AG04450 (cell line): ENCODE results near the gene GTF2E1. TPM values are rescaled to one million over a fixed set of nuclear protein-coding genes. Genes with fewer than 3 reads are reported as not detected.
"Not testable (repeated sequence)": the region's sequence is repeated elsewhere in the genome, so short reads cannot be mapped to it uniquely, and the experiment has no call there.

ENCODE experiments used
- CTCF ChIA-PET: fragments of 300-600, 350-600 bp; formaldehyde crosslinking; extraction: SDS; loops from one replicate; lab custom pipeline; 2022; ENCODE audit warnings: antibody characterized with exemption, inconsistent platforms; lab: Charles Lee
- POLR2A ChIA-PET: fragments of 350-600 bp; formaldehyde crosslinking; extraction: SDS; loops from one replicate; lab custom pipeline; 2021; ENCODE audit warnings: antibody characterized with exemption, inconsistent platforms; lab: Yijun Ruan, JAX
- DNase-seq: peaks from one replicate; pipeline ENCODE4 v3.0.0-alpha.2; 2011; ENCODE audit warnings: low read depth, low spot score
- H3K27ac ChIP-seq: one replicate; pipeline ENCODE4 v1.5.1; 2012; ENCODE audit warnings: low read depth, low read length, control low read depth
- H3K27me3 ChIP-seq: one replicate; pipeline ENCODE4 v1.6.0; 2012; ENCODE audit warnings: low read length; ENCODE audit not compliant: control insufficient read depth, insufficient read depth
- H3K4me3 ChIP-seq: 2 replicates; pipeline ENCODE4 v1.5.1; 2011; ENCODE audit warnings: mild to moderate bottlenecking, low read depth, low read length, control low read depth
- H3K9me3 ChIP-seq: 2 replicates; pipeline ENCODE4 v1.5.1; 2012; ENCODE audit warnings: low read length; ENCODE audit not compliant: control insufficient read depth, insufficient read depth
- CTCF ChIP-seq: IDR thresholded peaks from 2 replicates; pipeline ENCODE4 v1.5.1; 2011; ENCODE audit warnings: low read depth, low read length, control low read depth, inconsistent platforms
- polyA plus RNA-seq: library from polyadenylated mRNA; depleted of rRNA; stranded (reverse); fragments of >200 nt; gene quantifications from 2 replicates; pipeline ENCODE4 v1.2.3, GENCODE V29; 2011

The GTF2E1 gene
- polyA plus RNA-seq, 1 experiment: 15.5 TPM

- H3K9me3 ChIP-seq: no peaks in the 10 kb centered on the region
- DNase-seq: no peak
- no peak for TF ChIP-seq CTCF
- H3K27ac ChIP-seq: no peak overlapping the region
- no peak overlapping the region for H3K4me3 ChIP-seq
- ChIA-PET POLR2A (no interaction called here), CTCF (interaction anchor here (1.5 to 2.9 kb wide), 2 partner anchors 42 to 192 kb away, joined by 6 to 20 read pairs; no protein-coding TSS in a partner anchor)
- no peaks in the 10 kb centered on the region for H3K27me3 ChIP-seq
Measured at GRCh38 chr3:120752865-120753264, 10.3 kb downstream of the GTF2E1 start.

GRCh38 chr3:120753810-120754209 lies 11.3 kb downstream of the GTF2E1 start:
- POLR2A ChIA-PET: interaction anchor here (0.8 kb wide), 1 partner anchor 11 kb away, joined by 3 read pairs; the partner anchor contains the start of genes GTF2E1 and RABL3
- TF ChIP-seq CTCF: no peak
- no peak for DNase-seq
- H3K4me3 ChIP-seq: no peak overlapping the region
- H3K27me3 ChIP-seq: no peaks in the 10 kb centered on the region
- no peak overlapping the region for H3K27ac ChIP-seq
- CTCF ChIA-PET: interaction anchor here (1.0 to 2.9 kb wide), 4 partner anchors 41 to 195 kb away, joined by 4 to 20 read pairs (median 6); no protein-coding TSS in a partner anchor
- H3K9me3 ChIP-seq: no peaks in the 10 kb centered on the region

- DNase-seq: no peak
- no peak for TF ChIP-seq CTCF
- ChIA-PET CTCF (no interaction called here), POLR2A (no interaction called here)
- H3K27ac ChIP-seq: no peak overlapping the region
- H3K9me3 ChIP-seq: no peaks in the 10 kb centered on the region
- H3K27me3 ChIP-seq: no peaks in the 10 kb centered on the region
- no peak overlapping the region for H3K4me3 ChIP-seq
Measured at GRCh38 chr3:120756061-120756460, 13.5 kb downstream of the GTF2E1 start.

- H3K27me3 ChIP-seq, POLR2A ChIA-PET, H3K4me3 ChIP-seq, CTCF ChIA-PET, DNase-seq, H3K27ac ChIP-seq, H3K9me3 ChIP-seq: not testable (repeated sequence)
Measured at GRCh38 chr3:120758551-120758950, 16.0 kb downstream of the GTF2E1 start.

GRCh38 chr3:120762615-120763014 lies 20.1 kb downstream of the GTF2E1 start:
- TF ChIP-seq CTCF: no peak
- ChIA-PET CTCF (interaction anchor here (1.0 to 1.5 kb wide), 4 partner anchors 16 to 204 kb away, joined by 3 to 7 read pairs (median 4); no protein-coding TSS in a partner anchor), POLR2A (no interaction called here)
- H3K9me3 ChIP-seq: no peaks in the 10 kb centered on the region
- H3K27ac ChIP-seq: no peak overlapping the region
- H3K27me3 ChIP-seq: no peaks in the 10 kb centered on the region
- DNase-seq: no peak
- H3K4me3 ChIP-seq: no peak overlapping the region
